HG02970 (cell line): Measurements from ENCODE around the gene EHMT2.
A peak's percentile ranks its signal among the peaks of the same experiment; 100 is the strongest.
"Not testable (repeated sequence)": the region's sequence is repeated elsewhere in the genome, so short reads cannot be mapped to it uniquely, and the experiment has no call there.

Source experiments
- ATAC-seq: cut with Tn5 transposase; IDR thresholded peaks from one replicate; pipeline ENCODE4 v1.9.1; 2021; ENCODE audit warnings: mild to moderate bottlenecking, moderate library complexity, moderate number of reproducible peaks; ENCODE audit not compliant: unreplicated experiment, low FRiP score

Gene EHMT2

GRCh38 chr6:31874084-31874670, 23.3 kb downstream of the EHMT2 start:
- ATAC-seq = no peak

DNA sequence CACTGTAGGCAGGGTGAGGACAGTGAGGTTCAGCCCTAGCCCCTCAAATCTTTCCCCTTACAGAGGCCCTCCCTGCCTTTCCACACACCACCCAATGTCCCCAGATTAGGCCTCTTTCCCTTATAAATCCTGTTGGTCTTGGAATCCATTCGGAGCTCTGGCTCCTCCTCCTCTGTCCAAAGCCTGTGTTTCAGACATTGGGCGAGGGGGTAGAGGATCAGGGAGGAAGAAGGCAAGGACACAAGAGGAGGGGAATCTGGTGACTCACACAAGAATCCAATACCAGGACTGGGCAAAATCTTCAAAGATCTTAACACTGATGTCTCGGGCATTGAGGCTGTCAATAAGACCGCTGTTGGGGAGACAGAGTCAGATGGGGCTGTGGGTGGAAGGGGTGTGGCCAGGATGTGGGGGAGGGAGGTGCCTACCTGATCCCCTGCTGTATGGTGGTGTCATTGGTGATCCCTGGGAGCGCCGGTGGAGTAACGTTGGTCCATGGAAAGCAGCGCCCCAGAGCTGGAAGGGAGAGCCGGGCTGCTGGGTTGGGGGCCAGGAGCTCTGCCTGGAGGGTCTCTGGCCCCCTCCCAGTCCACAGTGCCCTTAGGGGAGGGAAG, 26.3 kb downstream of the EHMT2 start:
- no peak for ATAC-seq

GRCh38 chr6:31870385-31870921, 27.0 kb downstream of the EHMT2 start:
- no peak for ATAC-seq

DNA sequence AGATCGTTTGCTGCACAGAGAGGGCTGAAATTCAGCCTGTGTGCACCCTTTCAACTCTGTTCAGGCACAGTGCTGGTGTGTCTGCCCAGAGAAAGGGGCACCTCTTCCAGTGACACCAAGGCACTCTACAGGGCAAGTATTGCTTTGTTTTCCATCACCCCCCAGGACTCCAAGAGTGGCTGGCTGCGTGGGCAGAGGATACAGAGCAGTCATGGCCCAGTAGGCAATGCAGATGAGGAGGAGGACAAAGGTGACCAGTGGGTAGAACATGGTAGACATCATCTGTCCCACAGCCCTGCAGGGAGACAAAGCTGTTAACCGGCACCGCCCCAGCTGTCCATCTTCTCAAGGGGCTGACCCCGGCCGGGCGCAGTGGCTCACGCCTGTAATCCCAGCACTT, 28.2 kb downstream of the EHMT2 start:
- no peak for ATAC-seq

DNA sequence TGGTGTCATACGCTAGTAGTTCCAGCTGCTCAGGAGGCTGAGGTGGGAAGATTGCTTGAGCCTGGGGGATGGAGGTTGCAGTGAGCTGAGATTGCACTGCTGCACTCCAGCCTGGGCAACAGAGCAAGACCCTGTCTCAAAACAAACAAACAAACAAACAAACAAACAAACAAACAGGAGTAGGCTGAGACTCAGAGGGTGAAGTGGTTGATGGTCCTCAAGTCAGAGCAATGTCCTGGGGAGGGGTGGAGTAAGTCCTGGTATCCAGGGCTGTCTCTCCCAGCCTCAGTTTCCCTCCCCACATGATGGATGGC, 28.9 kb downstream of the EHMT2 start:
- ATAC-seq = not testable (repeated sequence)

GRCh38 chr6:31865205-31866118, 32.0 kb downstream of the EHMT2 start:
- no peak for ATAC-seq

DNA sequence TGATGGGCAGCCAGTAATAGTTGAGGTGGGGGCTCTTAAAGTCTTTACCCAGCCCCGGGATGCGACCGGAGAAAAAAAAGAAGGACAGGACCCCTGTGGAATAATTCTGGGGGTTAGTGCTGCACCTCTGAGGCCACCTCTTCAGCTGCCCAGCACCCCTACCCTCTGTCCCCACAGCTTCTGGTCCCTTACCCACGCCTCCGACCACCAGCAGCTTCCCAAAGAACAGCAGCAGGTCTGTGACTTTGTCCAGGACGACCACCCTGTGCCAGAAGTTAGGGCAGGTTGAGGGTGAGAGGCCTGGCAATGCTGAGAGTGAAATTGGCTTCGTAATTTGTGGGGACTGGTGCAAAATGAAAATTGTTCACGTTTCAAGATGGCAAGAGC, 32.7 kb downstream of the EHMT2 start:
- ATAC-seq = no peak

DNA sequence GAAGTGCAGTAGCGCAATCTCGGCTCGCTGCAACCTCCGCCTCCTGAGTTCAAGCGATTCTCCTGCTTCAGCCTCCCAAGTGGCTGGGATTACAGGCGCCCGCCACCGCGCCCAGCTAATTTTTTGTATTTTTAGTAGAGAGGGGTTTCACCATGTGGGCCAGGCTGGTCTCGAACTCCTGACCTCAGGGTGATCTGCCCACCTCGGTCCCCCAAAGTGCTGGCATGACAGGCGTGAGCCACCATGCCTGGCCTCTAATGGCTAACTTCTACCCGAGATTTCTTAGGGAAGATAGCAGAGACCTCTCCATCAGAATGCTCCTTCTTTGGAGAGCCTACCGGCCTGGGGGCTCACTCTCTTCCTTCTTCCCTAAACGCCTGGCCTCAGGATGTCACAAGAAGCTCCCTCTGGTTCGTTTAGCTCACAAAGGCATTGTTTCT, 33.4 kb downstream of the EHMT2 start:
- not testable (repeated sequence) for ATAC-seq

DNA sequence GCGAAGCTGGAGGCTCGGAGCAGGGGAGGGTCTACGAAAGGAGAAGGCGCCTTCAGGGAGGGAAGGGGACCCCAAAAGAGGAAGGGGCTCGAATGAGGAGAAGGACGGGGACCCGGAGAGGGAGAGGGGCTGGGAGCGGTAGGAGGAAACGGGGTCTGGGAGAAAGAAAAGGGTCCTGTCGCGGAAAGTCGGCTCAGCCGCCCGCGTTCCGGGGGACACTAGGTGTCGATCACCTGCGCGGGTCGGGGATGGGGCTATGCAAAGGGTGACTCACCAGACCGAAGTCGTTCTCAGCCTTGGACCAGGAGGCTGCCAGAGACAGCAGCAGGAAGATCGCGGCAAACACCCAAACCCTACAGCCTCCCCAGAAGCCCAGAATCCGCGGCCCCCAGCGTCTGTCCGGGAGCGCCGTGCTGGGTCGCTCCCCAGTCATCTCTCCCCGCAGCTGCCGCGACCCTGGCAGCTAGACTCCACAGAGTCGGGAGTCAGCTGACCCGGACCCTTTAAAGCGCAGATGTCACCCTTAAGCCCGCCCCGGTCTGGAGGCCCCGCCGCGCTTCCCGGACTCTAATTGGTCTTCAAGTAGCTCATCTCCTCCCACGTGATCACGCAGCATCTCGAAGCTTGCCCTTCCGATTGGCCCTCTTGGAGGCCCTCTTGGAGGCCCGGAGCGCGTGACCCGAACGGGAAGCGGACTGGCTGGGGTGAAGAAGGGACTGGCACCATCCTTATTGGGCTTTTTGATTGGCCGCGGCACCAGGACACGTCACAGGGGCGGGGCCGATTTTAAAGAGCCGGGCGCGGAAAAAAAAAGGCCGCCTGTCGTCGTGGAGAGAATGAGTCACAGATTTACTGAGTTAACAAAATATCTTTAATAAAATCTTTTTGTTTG, 34.9 kb downstream of the EHMT2 start, which contains the start of gene NEU1:
TSS of gene NEU1 (minus strand) at position 478 of the 892 bp plus-strand sequence. CDS start at position 433, 45 bp downstream.
- ATAC-seq = peak; percentile 92

DNA sequence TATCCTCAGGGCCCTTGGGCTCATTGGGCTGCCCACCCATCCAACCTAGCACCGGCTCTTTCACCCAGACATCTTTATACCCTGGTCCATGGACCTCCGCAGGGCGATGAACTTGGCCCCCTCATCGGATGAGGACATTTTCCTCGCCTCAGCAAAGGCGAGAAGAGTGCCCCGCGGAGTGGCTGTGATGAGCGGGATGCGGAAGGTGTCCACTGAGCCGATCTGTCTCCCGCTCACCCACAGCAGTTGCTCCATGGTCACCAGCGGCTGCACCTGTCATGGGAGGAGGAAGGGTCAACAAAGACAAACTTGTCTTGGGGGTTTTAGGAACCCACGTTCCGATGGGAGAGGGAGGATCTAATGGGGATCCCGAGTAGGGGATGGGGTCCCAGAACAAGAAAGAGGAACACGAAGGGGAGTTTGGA, 35.6 kb downstream of the EHMT2 start:
- ATAC-seq = no peak

- ATAC-seq = no peak
Measured at GRCh38 chr6:31861150-31861549, 36.3 kb downstream of the EHMT2 start.

- ATAC-seq = no peak
Measured at GRCh38 chr6:31860349-31860748, 37.1 kb downstream of the EHMT2 start.

DNA sequence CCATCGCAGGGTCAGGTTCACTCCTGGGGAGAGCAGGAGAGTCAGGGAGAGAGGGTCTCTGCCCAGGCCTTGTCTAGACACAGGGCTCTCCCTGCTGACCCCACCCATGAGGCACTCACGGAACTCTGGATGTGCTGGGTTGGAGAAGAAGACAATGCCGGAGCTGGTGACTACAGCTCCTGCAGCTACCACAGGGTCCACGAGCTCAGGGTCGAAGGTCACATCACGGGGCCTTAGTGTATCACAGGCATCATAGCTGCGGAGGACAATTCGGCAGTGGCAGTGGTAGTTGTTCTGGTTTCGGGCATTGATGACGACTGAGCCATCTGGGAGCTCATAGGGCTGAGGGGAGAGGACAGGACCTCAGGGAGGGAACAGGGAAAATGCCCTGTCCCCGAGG, 37.6 kb downstream of the EHMT2 start:
- no peak for ATAC-seq

DNA sequence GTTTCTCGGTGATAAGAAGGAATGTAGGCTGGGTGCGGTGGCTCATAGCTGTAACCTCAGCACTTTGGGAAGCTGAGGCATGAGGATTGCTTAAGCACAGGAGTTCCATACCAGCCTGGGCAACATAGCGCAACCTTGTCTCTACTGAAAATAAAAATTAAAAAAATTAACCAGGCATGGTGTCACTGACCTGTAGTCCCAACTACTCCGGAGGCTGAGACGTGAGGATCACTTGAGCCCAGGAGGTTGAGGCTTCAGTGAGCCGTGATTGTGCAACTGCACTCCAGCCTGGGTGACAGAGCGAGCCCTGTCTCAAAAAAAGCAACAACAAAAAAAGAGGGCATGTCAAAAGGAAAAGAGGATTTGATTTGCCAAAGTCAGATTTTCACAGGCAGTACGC, 38.8 kb downstream of the EHMT2 start:
- no peak for ATAC-seq

DNA sequence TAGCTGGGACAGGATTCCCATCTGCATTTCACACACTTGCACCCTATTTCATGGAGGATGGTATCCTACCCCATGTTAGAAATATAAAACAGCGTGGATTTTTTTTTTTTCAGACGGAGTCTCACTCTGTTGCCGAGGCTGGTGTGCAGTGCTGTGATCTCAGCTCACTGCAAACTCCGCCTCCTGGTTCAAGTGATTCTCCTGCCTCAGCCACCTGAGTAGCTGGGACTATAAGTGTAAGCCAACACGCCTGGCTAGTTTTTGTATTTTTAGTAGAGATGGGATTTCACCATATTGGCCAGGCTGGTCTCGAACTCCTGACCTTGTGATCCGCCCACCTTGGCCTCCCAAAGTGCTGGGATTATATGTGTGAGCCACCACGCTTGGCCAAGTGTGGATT, 39.7 kb downstream of the EHMT2 start:
- ATAC-seq = not testable (repeated sequence)

DNA sequence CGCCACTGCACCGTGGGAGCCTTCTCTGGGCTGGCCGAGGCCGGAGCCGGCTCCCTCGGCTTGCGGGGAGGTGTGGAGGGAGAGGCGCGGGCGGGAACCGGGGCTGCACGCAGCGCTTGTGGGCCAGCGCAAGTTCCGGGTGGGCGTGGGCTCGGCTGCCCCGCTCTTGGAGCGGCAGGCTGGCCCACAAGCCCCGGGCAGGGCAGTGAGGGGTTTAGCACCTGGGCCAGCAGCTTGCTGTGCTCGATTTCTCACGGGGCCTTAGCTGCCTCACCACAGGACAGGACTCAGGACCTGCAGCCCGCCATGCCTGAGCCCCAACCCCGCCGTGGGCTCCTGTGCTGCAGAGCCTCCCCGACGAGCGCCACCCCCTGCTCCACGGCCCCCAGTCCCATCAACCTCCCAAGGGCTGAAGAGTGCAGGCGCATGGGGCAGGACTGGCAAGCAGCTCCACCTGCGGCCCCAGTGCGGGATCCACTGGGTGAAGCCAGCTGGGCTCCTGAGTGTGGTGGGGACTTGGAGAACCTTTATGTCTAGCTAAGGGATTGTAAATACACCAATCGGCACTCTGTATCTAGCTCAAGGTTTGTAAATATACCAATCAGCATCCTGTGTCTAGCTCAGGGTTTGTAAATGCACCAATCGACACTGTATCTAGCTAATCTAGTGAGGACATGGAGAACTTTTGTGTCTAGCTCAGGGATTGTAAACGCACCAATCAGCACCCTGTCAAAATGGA, 45.3 kb downstream of the EHMT2 start:
- not testable (repeated sequence) for ATAC-seq

DNA sequence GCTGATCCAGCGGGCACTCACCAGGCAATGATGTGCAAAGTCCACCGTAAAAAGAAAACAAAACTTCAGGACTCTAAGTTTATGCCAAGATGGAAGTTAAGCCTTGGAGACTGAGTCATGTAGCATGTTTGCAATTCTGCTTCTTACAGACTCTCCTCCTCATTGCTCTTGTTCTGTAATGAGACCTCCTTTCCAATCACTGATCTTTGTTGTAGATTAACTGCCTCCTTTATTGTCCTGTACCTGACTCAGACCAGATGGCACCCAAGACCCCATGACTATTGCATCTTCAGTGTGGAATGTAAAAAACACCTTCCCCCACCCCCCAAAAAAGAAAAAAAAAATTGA, 46.0 kb downstream of the EHMT2 start:
- no peak for ATAC-seq

DNA sequence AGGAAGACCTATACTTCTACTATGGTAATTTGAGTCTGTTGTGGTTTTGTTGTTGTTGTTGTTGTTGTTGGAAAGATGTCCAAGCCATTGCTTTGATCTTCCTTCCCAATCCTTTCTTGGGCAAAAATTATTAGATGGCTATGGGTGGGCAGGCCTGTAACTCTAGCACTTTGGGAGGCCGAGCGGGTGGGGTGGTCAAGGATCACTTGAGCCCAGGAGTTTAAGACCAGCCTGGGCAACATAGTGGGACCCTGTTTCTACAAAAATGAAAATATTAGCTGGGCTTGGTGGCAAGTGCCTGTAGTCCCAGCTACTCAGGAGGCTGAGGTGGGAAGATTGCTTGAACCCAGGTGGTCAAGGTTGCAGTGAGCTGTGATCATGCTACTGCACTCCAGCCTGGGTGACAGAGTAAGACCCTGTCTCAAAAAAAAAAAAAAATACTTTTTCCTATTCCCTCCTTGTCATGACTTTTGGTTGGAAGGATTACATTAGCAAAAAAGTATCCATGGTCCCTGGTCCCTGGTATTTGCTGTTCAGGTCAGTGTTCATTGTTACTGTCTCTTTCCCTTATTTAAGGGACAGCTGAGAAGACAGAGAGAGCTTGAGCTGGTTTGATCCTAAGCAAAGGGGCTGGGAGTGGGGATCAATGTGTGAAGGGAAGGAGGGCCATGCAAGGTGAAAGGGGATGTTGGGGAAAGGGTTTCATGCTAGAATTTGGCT, 46.6 kb downstream of the EHMT2 start:
- no peak for ATAC-seq
